Peyer's patch (tissue), 4 donors: Measurements from ENCODE around the gene ACO2. TPM values are rescaled to one million over a fixed set of nuclear protein-coding genes. Genes with fewer than 3 reads are reported as not detected.

Experiments used
- DNase-seq, 3 donors: peaks; one replicate each; pipeline ENCODE4 v3.0.0-alpha.2; 2017 to 2019
- H3K27ac ChIP-seq, 4 donors: fragments of 200-600 bp; sonication (generic); one replicate each; pipeline ENCODE4 v1.5.1; 2016 to 2019
- H3K27me3 ChIP-seq, 2 donors: fragments of 200-600 bp; sonication (generic); one replicate each; pipeline ENCODE4 v1.5.1; 2019
- H3K36me3 ChIP-seq, 3 donors: fragments of 200-600 bp; sonication (generic); one replicate each; pipeline ENCODE4 v1.5.1; 2016 to 2019
- H3K4me1 ChIP-seq, 4 donors: fragments of 200-600 bp; sonication (generic); one replicate each; pipeline ENCODE4 v1.5.1; 2016 to 2019
- H3K4me3 ChIP-seq, 4 donors: fragments of 200-600 bp; sonication (generic); 1 replicate in 3 of 4; 2 replicates in 1 of 4; pipeline ENCODE4 v1.5.1; 2016 to 2019; ENCODE audit warnings: mild to moderate bottlenecking in 1 of 4
- H3K9me3 ChIP-seq, 4 donors: fragments of 200-600 bp; sonication (generic); one replicate each; pipeline ENCODE4 v1.5.1; 2016 to 2019; ENCODE audit warnings: mild to moderate bottlenecking in 1 of 4
- CTCF ChIP-seq, 6 experiments: fragments of 450-650 bp in 4 of 6; fragments of 200-600 bp in 2 of 6; sonication (generic) in 1 of 6; IDR thresholded peaks; one replicate each; pipeline ENCODE4 v1.5.1; 2017 to 2019; ENCODE audit warnings: antibody characterized with exemption in 6 of 6, mild to moderate bottlenecking in 3 of 6, moderate library complexity in 1 of 6
- POLR2A ChIP-seq, 2 donors: fragments of 450-650 bp; IDR thresholded peaks; one replicate each; pipeline ENCODE4 v1.5.1; 2017; ENCODE audit warnings: antibody characterized with exemption in 2 of 2, mild to moderate bottlenecking in 2 of 2, moderate library complexity in 2 of 2
- total RNA-seq, 4 donors: library from RNA; depleted of rRNA; stranded (reverse); fragments of >200 nt; gene quantifications; one replicate each; pipeline ENCODE4 v1.1.0, GENCODE V29; 2016

ACO2 gene
- total RNA-seq, 4 donors from 2014 or later, result 115 to 394 (median 356) TPM

GRCh38 chr22:41517172-41518047 is 48.5 kb downstream of the ACO2 start:
- Histone ChIP-seq H3K4me3 (no peak overlapping the region), H3K4me1 (peaks cover 0 to 5% (median 0%) of the 10 kb centered on the region in 4 donors), H3K9me3 (no peaks in the 10 kb centered on the region), H3K36me3 (peaks cover 0 to 95% (median 0%) of the 10 kb centered on the region in 3 donors), H3K27me3 (no peaks in the 10 kb centered on the region), H3K27ac (peak overlapping the region in 2 of 4 donors; percentile 13 to 27)
- TF ChIP-seq POLR2A (IDR thresholded peaks at IDR 0.05), result no peak
- TF ChIP-seq CTCF (IDR thresholded peaks at IDR 0.05), result peak; percentile 62 to 89 (median 83)
- DNase-seq, result peak; percentile 55 to 85 (median 73)

DNA sequence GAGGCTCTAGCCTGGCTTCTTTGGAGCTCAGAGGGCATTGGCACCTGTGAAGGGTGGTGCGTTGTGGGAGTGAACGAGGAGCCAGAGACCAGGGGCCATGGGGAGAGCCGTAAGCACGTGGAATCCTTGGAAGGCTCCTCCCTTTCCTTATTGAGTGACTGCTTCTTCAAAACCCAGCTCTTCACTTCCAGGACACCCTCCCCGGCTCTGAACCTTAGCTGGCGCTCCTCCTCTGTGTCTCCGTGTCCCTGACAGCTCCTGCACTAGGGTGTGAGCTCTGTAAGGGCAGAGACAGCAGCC is 49.1 kb downstream of the ACO2 start:
- Histone ChIP-seq H3K27me3 (no peaks in the 10 kb centered on the region), H3K36me3 (peaks cover 0 to 95% (median 0%) of the 10 kb centered on the region in 3 donors), H3K9me3 (no peaks in the 10 kb centered on the region), H3K4me3 (no peak overlapping the region), H3K4me1 (peaks cover 0 to 5% (median 0%) of the 10 kb centered on the region in 4 donors), H3K27ac (peak overlapping the region in 2 of 4 donors; percentile 13 to 27)
- no peak for DNase-seq
- no peak for TF ChIP-seq CTCF (IDR thresholded peaks at IDR 0.05)
- TF ChIP-seq POLR2A (IDR thresholded peaks at IDR 0.05), result no peak

DNA sequence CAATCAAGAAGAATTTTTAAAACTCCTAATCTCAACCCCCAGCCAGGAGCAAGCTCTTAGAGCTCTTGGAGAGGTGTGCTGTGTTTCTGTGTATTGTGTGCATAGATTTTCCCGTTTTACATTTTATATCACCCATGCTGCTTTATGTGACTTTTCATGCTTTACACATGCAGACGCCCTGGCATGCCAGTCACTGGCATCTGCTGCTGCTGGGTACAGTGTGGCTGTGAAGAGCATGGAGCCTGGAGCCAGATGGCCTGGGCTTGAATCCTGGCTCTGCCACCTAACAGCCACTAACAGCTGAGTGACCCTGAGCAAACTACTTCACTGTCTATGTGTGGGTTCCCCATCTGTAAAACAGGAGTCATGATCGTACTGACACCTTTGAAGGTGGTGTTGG is 52.2 kb downstream of the ACO2 start:
- Histone ChIP-seq H3K4me1 (peaks cover 0 to 25% (median 8%) of the 10 kb centered on the region in 4 donors), H3K27ac (no peak overlapping the region), H3K4me3 (no peak overlapping the region), H3K9me3 (no peaks in the 10 kb centered on the region), H3K27me3 (no peaks in the 10 kb centered on the region), H3K36me3 (peaks cover 0 to 97% (median 0%) of the 10 kb centered on the region in 3 donors)
- TF ChIP-seq CTCF (IDR thresholded peaks at IDR 0.05) (no peak), POLR2A (IDR thresholded peaks at IDR 0.05) (no peak)
- DNase-seq, result no peak

DNA sequence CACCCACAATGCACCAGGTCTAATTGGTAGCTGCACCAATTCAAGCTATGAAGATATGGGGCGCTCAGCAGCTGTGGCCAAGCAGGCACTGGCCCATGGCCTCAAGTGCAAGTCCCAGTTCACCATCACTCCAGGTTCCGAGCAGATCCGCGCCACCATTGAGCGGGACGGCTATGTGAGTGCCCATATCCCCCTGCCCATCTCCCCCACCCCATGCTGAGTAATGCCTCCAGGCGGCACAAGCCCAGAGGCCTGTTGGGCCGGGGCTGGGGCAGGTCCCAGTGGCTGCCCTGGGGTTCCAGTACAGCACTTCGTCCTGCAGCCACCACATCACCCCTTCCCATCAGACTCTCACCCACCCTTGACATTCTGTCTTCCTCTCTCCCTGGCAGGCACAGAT is 53.9 kb downstream of the ACO2 start:
- Histone ChIP-seq H3K9me3 (no peaks in the 10 kb centered on the region), H3K27me3 (no peaks in the 10 kb centered on the region), H3K36me3 (peaks cover 0 to 97% (median 0%) of the 10 kb centered on the region in 3 donors), H3K27ac (peak overlapping the region in 3 of 4 donors; percentile 65 to 86 (median 74)), H3K4me3 (no peak overlapping the region), H3K4me1 (peaks cover 0 to 24% (median 8%) of the 10 kb centered on the region in 4 donors)
- DNase-seq, result no peak
- TF ChIP-seq POLR2A (IDR thresholded peaks at IDR 0.05) (no peak), CTCF (IDR thresholded peaks at IDR 0.05) (no peak)

- Histone ChIP-seq H3K4me1 (peaks cover 0 to 24% (median 8%) of the 10 kb centered on the region in 4 donors), H3K27ac (peak overlapping the region; percentile 62 to 86 (median 70)), H3K27me3 (no peaks in the 10 kb centered on the region), H3K36me3 (peaks cover 0 to 97% (median 0%) of the 10 kb centered on the region in 3 donors), H3K4me3 (no peak overlapping the region), H3K9me3 (no peaks in the 10 kb centered on the region)
- peak in 1 of 3 donors; percentile 52 for DNase-seq
- TF ChIP-seq CTCF (IDR thresholded peaks at IDR 0.05) (no peak), POLR2A (IDR thresholded peaks at IDR 0.05) (no peak)
These were observed 54.7 kb downstream of the ACO2 start for GRCh38 chr22:41523464-41524221.
